C4-2B (cell line): ENCODE data around the gene PRSS1.

Experiments used
- H3K27ac ChIP-seq: fragments of 450-650 bp; 2 replicates; pipeline ENCODE4 v1.5.1; 2017
- ZFX ChIP-seq: fragments of 450-650 bp; IDR thresholded peaks from 2 replicates; pipeline ENCODE4 v1.6.1; 2017
- TF ChIP-seq, protein P1 (sequence below): fragments of 450-650 bp; conservative IDR thresholded peaks from 2 replicates; pipeline ENCODE4 v1.5.1; 2017; ENCODE audit warnings: mild to moderate bottlenecking

The PRSS1 gene

GRCh38 chr7:142793156-142793555 lies 43.9 kb downstream of the PRSS1 start:
- TF ChIP-seq, protein P1, sequence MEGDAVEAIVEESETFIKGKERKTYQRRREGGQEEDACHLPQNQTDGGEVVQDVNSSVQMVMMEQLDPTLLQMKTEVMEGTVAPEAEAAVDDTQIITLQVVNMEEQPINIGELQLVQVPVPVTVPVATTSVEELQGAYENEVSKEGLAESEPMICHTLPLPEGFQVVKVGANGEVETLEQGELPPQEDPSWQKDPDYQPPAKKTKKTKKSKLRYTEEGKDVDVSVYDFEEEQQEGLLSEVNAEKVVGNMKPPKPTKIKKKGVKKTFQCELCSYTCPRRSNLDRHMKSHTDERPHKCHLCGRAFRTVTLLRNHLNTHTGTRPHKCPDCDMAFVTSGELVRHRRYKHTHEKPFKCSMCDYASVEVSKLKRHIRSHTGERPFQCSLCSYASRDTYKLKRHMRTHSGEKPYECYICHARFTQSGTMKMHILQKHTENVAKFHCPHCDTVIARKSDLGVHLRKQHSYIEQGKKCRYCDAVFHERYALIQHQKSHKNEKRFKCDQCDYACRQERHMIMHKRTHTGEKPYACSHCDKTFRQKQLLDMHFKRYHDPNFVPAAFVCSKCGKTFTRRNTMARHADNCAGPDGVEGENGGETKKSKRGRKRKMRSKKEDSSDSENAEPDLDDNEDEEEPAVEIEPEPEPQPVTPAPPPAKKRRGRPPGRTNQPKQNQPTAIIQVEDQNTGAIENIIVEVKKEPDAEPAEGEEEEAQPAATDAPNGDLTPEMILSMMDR = no peak
- no peak for TF ChIP-seq ZFX
- no peak overlapping the region for H3K27ac ChIP-seq

GRCh38 chr7:142795339-142795863 lies 46.1 kb downstream of the PRSS1 start:
- no peak for TF ChIP-seq ZFX
- TF ChIP-seq, protein P1 = no peak
- H3K27ac ChIP-seq = no peak overlapping the region

DNA sequence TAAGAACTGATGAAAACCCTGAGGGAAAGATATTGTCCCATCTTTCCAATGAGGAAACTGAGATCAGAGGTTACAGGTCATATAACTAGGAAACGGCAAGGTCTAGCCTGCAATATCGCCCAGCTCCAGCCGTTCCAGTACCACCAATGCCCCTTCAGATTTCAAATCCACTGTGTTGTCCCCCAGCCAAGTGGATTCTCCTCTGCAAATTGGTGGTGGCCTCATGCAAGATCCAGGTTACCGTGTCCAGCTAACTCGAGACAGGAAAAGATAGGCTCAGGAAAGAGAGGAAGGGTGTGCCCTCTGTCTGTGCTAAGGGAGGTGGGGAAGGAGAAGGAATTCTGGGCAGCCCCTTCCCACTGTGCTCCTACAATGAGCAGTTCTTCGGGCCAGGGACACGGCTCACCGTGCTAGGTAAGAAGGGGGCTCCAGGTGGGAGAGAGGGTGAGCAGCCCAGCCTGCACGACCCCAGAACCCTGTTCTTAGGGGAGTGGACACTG lies 46.8 kb downstream of the PRSS1 start:
- no peak overlapping the region for H3K27ac ChIP-seq
- no peak for TF ChIP-seq ZFX
- TF ChIP-seq, protein P1 = no peak

DNA sequence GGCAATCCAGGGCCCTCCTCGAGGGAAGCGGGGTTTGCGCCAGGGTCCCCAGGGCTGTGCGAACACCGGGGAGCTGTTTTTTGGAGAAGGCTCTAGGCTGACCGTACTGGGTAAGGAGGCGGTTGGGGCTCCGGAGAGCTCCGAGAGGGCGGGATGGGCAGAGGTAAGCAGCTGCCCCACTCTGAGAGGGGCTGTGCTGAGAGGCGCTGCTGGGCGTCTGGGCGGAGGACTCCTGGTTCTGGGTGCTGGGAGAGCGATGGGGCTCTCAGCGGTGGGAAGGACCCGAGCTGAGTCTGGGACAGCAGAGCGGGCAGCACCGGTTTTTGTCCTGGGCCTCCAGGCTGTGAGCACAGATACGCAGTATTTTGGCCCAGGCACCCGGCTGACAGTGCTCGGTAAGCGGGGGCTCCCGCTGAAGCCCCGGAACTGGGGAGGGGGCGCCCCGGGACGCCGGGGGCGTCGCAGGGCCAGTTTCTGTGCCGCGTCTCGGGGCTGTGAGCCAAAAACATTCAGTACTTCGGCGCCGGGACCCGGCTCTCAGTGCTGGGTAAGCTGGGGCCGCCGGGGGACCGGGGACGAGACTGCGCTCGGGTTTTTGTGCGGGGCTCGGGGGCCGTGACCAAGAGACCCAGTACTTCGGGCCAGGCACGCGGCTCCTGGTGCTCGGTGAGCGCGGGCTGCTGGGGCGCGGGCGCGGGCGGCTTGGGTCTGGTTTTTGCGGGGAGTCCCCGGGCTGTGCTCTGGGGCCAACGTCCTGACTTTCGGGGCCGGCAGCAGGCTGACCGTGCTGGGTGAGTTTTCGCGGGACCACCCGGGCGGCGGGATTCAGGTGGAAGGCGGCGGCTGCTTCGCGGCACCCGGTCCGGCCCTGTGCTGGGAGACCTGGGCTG lies 47.5 kb downstream of the PRSS1 start:
- H3K27ac ChIP-seq = no peak overlapping the region
- no peak for TF ChIP-seq ZFX
- TF ChIP-seq, protein P1 = no peak

GRCh38 chr7:142797391-142798377 lies 48.4 kb downstream of the PRSS1 start:
- H3K27ac ChIP-seq = no peak overlapping the region
- TF ChIP-seq, protein P1 = no peak
- no peak for TF ChIP-seq ZFX

DNA sequence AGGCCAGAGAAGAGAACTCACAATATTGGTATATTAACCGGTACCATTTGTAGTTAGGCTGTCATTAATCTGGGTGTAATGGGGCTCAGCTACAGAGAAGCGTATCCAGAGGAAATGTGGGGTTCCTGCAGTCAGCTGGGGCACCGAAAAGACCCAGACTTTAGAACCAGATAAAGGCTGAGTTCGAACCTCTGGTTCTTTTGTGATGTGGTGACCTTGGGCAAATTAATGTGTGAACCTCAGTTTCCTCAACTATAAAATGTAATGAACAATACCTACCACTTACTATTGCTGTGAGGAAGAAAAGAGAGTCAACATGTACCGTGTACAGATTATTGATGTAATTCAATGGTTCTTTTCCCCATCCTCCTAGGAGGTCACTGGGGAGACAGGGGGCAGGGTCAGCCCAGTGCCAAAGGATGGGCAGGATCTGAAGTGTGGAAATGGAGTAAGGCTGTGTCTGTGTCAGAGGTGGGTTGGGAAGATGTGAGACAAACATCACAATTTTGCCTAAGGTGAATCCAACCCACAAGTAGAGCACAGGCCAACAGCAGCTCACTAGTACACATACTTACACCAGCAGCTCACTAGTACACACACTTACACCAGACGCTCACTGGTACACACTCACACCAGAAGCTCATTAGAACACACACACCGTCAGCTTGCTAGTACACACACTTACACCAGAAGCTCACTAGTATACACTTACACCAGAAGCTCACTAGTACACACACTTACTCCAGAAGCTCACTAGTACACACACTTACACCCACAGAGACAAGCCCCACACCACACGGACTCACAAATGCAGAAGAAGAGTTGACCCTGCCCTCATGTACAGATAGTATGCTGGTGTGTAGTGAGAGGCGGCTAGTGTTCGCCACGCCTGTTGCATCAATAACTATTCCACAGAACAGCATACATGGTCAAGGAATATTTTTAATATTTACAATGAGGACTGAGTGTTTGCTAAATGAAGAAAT lies 49.5 kb downstream of the PRSS1 start:
- no peak overlapping the region for H3K27ac ChIP-seq
- TF ChIP-seq, protein P1 = no peak
- TF ChIP-seq ZFX = no peak
